Stimulated activated CD4-positive, alpha-beta T cell treated with anti-CD3 and anti-CD28 coated beads, Interleukin-4, amount 100 ng/mL, for 24 hours (primary cell): ENCODE data around the gene VAT1L.
"Not testable (repeated sequence)": the region's sequence is repeated elsewhere in the genome, so short reads cannot be mapped to it uniquely, and the experiment has no call there.

Source experiments
- DNase-seq: peaks from one replicate; pipeline ENCODE4 v3.0.0-alpha.2; 2020

Gene VAT1L

DNA sequence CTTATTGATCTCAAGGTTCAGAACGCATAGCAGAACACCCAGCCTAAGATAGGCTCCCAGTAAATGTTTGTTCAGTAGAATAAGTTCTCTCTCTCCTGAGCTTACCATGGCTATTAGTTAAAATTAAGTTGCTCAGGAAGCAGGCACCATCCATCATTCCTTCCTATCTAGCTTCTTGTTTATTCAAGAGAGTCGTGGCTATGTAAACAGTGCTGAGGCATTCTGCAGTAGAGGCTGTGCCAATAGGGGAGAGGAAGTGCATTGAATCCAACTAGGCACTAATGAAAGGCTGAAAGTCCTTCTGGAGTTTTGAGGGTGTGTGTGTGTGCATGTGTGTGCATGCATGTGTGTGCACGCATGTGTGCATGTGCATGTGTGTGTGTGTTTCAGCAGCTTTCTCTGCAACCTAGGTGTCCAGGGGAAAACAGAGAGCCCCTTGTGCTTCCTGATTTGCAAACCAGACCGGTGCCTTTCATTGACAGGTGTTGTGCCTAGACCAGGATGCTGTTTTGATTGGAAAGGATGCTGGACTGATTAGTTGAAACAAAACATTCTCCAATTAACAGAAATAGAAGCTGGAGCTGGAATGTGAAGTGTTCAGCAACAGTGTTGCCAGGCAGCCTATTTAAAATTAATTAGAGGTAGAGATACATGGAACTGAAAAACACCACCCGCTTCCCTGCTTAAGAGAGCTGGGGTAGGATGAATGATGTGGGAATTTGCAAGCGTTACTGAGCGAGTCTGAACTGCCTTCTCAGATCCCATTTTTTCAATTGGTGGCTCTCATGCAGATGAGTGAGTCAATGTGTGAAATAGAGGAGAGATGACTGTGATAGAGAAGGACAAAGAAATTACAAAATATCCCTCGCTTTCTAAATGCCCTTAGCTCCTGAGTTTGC lies 130.7 kb downstream of the VAT1L start:
- DNase-seq: no peak

DNA sequence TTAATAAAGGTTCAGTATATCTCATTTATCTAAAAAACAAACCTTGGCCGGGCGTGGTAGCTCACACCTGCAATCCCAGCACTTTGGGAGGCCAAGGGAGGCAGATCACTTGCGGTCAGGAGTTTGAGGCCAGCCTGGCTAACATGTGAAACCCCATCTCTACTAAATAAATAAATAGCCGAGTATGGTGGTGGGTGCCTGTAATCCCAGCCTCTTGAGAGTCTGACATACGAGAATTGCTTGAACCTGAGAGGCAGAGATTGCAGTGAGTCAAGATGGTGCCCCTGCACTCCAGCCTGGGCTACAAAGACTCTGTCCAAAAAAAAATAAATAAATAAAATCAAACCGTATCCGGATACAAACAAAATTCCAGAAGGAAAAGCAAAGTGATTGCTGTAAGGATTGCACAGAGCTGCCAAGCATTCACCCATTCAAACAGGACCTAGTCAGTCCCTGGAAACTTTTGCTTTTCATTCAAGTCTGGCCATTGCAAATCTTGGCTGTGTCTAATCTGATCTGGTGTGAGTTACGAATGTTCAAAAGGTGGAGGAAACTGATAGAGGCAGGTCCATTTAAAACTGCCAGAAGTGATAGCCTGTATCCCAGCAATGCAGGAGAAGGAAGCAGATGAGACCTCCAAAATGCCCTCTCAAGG lies 131.5 kb downstream of the VAT1L start:
- DNase-seq: no peak

DNA sequence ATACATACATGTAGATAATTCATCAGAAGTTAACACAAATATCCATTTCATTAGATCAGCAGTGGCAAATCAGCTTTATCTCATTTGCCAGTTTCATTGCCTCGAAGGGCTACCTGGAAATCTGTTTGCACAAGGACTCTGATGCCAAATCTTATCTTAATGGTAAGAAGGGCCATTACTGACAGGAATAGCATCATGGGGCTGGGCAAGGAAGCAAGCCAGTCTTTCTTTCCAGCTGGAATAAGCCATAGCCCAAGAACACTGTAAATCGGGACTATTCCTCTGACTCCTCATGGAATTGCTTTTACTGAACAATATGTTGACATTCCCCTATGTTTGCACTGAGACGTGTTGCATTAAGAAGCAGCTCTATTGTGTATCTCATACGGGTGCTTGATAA lies 132.6 kb downstream of the VAT1L start:
- DNase-seq: no peak

DNA sequence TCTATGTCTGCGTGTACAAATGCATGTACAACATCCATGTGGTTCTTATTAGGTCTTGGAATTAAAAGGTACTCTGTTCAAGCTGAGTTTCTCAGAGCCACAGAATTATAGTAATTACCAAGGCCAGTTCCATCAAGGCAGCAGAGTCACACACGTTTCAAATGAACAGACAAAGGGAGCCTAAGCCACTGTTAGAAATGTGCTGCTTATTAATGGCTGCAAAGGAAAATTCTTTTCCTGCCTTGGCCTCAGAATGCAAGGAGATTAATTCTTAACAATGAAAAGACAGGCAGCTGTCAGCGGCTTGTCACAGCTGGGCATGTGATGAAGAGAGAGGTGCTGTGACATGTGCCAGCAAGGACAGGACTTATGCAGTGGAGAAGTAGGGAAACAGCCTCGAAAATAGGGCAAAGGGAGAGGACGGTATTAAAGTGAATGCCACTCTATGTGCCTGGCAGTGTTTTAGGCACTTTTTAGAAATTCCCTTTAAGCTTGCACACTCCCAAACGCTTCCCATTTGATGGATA lies 133.9 kb downstream of the VAT1L start:
- no peak for DNase-seq

DNA sequence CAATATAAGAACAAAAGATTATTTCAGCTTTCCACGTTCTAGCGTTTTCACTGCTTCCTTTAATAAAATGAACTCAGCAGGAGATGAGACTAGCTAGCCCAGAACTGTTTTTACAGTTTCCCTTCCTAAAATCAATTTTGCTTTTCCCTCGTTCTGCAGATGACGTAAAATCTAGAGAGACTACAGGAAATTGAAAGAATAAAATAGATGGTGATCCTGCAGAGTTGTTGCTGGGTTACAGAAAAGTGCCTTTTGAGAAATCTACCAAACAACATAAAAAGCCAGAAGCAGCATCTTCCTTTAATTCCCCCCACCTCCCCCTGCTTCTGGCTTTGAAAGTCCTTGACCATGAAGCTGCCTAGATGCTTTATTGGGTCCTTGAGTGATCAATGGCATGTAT lies 137.2 kb downstream of the VAT1L start:
- DNase-seq: no peak

DNA sequence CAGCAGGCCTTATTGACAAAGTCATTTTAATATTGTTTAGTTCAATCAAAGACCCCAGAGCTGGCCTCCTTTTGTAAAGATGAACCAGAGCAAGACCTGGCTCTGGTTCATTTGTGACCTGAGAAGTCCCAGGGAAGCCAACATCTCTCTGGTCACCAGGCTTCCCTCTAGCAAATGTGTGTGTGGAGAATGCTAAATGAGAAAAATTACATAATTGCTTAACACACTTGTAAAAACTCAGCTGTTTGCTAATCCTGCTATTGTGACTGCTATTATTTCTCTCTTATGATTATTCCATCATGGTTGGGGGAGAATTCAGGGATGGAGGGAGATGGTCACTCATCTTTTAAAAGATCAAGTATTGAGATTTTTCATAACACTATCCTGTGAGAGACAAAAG lies 139.7 kb downstream of the VAT1L start:
- DNase-seq: no peak

DNA sequence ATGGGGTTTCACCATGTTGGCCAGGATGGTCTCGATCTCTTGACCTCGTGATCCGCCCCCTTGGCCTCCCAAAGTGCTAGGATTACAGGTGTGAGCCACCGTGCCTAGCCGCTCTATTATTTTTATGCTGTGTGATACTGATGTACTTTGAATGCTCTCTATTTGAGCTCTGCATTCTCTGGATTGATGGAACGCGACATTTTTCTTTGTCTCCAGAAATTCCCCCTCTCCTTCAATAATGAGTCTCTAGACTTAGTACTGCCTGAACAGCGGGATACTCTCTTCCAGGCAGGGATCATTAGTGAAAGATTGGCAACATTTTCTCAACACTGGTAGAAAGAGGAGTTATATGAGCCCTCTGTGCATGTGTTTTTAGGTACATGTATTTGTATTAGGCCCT lies 140.6 kb downstream of the VAT1L start:
- no peak for DNase-seq

DNA sequence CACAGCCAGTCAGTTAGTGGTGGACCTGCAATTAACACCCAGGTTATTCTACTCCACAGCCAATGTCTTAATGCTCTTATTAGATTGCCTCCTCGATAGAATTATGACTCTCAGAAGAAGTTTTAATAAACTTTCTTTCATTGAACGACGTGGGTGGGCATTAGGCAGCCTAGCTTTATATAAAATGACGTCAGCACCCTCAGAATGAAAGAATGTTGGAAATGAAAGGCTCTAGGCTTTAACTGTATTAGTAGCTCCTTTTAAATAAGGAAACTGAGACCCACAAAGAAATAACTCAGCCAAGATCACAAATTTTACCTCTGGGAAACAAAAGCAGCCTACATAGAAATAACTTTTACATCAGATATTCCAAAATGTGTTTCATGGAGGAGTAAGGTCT lies 142.7 kb downstream of the VAT1L start:
- no peak for DNase-seq

DNA sequence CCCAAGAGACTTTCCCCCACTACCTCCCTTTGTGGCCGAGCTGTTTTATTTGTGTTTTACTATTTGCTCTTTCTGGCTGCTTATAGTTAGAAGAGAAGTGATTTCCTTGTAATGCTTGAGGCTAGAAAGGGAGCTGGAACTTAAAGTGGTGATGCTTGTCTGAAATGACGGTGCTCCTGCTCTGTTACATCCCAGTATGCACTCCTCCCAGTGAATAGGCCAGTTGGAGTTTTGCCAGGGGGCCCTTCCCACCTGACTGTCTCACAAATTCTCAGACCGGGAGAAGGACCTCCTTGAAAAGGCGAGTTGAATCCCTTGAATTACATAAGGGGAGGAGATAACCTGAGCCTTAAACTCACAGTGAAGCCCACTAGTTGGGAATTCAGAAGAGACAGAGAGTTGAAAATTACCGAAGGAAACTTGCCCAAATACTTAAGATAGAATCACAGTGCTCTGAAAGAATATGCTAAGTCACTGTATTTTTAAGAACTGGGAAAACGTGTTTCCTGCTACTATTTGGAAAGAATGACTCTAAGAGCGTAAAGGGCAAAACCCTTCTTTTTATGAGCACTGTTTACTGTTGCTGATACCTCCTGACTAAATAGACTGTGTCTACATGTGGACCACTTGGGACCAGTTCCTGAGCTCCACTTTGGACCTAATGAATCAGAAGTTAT lies 149.2 kb downstream of the VAT1L start:
- no peak for DNase-seq

DNA sequence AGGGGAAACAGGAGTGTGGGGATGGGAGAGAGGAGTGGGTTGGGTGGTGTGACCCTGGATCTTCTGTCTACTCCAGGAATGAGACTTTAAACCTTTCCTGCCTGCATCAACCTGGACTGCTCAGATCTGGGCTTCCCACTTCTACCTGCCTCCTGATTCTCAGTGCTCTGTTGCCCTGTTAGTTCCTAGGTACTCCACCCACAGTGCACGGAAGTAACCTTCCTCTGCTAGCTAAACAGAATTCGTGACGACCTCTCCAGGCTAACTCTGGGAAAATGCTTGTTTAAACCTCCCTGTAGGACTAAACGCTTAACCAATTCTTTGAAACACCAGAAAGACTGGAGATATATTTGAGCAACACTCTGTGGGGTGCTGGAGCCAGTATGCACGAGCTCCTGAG lies 150.5 kb downstream of the VAT1L start:
- DNase-seq: no peak

DNA sequence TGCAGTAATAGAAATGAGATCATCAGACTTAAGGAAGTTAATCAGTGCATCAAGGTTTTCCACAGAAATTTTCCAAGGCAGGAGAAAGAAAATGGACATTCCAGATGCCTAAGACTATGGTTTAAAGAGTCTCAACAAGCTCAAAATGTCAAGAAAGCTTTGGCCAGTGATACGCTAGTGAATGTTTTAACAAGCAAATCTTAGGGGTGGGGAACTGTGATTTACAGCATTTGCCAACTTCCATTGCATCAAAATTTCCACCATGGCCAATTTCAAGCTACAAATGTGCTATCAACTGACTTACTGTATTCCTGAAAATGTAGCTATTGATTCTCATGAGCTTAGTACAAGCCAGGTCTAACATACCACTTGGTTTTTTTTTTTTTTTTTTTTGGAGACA lies 151.6 kb downstream of the VAT1L start:
- DNase-seq: no peak

DNA sequence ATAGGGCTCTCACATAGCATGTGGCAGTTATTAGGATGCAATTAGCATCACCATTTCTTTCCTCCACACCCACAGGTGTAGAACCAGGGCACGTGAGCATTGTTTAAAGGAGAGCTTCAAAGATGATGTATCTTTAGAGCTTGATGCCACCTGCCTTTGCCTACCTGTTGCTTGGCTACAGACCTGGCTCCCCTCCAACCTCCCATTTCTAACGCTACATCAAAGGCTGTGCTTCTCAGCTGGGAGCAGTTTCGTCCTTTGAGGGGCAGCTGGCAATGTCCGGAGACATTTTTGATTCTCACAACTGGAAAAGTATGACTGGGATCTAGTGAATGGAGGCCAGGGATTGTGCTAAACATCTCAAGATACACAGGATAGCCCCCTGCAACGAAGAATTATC lies 155.4 kb downstream of the VAT1L start:
- DNase-seq: no peak

DNA sequence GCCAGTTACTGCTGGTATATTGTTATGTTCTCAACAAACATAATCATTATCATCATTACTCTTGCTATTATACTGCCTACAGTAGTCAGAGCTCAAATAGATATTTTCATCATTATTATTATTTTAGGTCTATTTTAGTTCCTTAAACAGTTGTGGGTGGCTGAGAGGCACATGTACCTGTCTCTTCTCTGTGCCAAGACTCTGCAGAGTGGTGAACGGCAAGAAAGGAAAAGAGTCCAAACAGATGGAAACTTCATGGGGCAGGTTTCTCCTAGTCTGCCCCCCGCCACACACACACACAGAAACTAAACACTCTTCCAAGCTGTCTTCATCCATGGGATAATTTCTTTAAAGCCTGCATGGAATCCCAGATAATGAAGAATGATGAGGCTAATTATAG lies 156.3 kb downstream of the VAT1L start:
- no peak for DNase-seq

DNA sequence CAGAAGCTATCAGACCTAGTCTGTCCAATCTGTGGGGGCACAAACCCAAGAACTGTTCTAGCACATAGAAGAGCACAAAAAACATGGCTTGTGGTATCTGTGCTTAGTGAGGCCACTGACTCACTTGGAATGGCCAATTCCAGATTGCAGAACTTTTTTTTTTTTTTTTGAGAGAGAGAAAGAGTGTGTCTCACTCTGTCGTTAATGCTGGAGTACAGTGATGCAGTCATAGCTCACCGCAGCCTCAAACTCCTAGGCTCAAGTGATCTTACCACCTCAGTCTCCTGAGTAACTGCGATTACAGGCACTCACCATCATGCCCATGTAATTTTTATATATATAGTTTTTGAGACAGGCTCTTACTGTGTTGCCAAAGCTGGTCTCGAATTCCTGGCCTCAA lies 156.8 kb downstream of the VAT1L start:
- DNase-seq: no peak

DNA sequence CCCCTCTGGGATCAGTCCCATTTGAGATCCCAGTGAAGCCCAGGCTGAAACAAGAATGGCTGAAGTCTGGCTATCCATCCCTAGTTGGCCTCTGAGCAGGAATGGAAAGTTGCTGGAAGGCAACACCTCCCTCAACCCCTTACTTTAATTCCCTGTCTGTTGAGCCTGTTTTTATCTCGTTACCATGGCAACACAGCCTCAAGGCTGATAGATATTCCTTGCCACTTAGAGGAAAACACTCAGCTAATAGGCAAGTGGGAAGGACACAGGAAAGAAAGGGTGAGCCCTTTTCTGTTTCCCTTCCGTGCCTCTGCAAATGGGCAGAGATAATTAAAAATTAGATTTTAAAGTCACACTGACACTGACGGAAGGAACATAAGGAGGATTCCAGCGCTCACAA lies 158.5 kb downstream of the VAT1L start:
- DNase-seq: no peak

DNA sequence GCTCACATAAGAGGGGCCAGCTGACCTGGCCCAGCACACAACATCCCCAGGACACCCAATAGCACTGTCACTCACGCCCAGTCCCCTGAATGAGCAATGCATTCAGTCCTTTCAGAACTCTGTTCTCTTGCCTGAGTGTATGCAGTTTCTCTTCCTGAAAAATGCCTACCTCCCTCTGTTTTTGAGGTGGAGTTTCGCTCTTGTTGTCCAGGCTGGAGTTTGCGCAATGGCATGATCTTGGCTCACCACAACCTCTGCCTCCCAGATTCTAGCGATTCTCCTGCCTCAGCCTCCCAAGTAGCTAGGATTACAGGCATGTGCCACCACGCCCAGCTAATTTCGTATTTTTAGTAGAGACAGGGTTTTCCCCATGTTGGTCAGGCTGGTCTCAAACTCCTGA lies 159.2 kb downstream of the VAT1L start:
- DNase-seq: not testable (repeated sequence)

DNA sequence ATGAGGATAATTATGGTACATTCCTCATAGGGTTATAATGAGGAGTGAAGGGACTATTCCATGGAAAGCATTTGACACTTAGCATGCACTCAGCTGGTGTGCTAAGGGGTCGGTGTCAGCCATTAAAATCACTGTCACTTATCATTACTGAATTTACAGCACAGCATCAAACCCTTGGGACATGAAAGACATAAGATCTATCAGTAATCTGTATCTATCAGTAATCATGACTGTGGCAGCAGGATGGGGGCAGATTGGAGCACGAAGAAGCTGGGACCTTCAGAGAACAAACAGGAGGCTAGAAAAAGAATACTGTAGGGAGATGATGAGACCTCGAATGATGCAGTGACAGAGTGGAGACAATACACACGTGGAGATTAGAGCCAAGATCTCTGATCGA lies 160.5 kb downstream of the VAT1L start:
- DNase-seq: no peak

DNA sequence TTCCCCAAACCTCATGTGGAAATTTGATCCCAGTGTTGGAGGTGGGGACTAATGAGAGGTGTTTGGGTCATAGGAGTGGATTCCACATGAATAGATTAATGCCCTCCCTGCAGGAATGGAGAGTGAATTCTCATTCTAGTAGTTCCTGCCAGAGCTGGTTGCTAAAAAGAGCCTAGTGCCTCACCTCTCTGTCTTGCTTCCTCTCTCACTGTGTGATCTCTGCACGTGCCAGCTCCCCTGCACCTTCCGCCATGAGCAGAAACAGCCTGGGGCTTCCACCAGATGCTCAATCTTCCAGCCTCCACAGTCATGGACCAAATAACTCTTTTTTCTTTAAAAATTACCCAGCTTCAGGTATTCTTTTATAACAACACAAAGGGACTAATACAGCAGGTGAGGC lies 161.1 kb downstream of the VAT1L start:
- DNase-seq: no peak

DNA sequence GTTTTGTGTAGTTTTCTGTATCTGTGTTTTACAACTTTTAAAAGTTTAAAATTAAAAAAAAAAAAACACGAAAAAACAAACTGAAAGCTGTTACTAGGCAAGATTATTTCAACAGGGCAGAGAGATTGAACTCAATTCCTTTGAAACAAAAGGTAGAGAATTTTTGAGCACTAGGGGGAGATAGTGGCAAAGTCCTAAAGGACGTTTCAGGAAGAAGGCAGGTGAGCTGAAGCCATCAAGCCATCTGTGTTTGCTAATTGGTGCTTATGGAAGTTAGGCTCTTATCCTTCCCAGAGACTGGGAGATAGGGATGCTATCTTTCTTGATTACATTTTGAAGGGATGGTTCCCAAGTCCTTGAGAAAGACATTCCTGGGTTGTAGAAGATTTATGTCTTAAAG lies 163.4 kb downstream of the VAT1L start:
- no peak for DNase-seq

DNA sequence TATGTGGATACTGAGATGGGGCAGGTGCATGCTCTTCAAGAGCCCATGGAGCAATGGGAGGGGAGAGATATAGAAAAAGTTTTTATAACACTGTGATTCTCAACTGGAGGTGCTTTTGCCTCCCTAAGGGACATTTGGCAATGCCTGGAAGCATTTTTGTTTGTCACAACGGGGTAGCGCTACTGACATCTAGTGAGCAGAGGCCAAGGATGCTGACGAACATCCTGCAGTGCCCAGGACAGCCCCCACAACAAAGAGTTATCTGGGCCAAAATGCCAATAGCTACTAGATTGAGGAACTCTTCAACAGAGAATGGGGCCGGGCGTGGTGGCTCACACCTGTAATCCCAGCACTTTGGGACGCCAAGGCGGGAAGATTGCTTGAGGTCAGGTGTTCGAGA lies 166.8 kb downstream of the VAT1L start:
- DNase-seq: no peak

DNA sequence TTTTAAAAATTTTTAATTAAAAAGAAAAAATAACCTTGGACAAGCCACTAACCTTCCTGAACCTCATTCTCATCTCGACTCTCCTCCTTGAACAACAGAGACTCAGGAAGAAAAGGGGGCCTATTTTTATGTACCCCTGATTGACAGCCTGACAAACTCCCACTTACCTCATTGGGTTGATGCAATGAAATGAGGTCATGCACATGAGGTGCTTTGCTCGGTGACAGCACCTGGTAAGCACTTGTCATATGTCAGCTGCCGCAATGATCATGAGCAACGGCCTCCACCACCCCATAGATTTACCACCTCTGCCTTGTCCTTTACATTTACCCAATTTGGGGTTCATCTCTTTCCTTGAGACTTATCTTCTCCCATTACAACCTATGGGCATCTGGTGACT lies 167.9 kb downstream of the VAT1L start:
- DNase-seq: no peak

DNA sequence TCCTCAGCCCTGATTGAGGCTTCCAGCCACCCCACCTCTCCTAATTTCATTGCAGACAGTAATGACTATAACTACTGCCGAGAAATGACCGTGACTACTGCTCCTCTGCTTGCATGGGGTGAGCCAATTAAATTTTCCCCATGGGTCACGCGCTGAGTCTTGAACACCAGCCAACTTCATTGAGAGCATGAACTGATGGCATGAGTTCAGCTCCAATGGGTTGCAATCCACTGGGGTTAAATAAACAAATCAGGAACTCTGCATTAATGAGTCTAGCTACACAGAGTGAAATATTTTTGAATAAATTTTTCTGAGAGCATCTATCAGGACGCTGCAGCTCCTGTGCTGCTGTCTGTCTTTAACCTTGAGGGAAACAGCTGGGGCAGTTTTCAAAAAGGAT lies 172.4 kb downstream of the VAT1L start:
- no peak for DNase-seq

DNA sequence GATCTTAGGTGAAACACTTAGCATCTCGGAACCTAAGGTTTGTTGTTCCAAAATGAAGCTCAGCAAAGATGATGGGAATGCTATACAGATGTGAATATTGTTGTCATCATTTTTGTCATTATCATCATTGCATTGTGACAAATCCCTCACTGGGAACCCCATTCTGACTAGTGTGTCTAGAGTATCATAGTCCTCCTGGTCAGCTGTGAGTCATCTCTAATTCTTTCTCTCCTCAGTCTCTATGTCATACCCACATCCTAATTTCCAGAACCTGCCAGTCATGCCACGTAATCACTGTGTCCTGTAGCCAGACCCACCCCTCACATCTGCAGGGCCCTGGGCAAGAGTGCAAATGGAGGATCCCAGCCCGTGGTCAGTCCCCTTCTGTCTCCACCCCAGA lies 173.4 kb downstream of the VAT1L start:
- no peak for DNase-seq

DNA sequence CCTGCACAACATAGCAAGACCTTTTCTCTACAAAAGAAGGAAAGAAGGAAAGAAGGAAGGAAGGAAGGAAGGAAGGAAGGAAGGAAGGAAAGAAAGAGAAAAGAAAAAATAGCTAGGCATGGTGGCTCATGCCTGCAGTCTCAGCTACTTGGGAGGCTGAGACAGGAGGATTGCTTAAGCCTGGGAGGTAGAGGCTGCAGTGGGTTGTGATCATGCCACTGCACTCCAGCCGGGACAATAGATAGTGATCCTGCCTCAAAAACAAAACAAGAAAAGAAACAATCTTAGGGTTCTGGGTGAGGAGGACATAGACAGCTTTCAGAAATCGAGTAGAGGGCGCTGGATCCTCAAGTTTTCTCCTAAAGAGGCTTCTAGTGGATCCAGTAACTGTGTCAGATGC lies 174.3 kb downstream of the VAT1L start:
- no peak for DNase-seq
